Endothelial cell (in vitro differentiated cells): Measurements from ENCODE around the gene TFEB. TPM values are rescaled to one million over a fixed set of nuclear protein-coding genes. Genes with fewer than 3 reads are reported as not detected.

ENCODE experiments used
- DNase-seq: peaks from one replicate; pipeline ENCODE4 v3.0.0; 2021; ENCODE audit warnings: low spot score
- H3K27ac Mint-ChIP-seq: one replicate; pipeline ENCODE4 v1.8.0; 2021; ENCODE audit warnings: mixed read lengths, inconsistent platforms; ENCODE audit not compliant: unreplicated experiment
- H3K27me3 Mint-ChIP-seq: one replicate; pipeline ENCODE4 v1.8.0; 2021; ENCODE audit warnings: mild to moderate bottlenecking, moderate library complexity, mixed read lengths, inconsistent platforms; ENCODE audit not compliant: unreplicated experiment
- H3K36me3 Mint-ChIP-seq: one replicate; pipeline ENCODE4 v1.8.0; 2021; ENCODE audit warnings: mild to moderate bottlenecking, low read depth, mixed read lengths, inconsistent platforms; ENCODE audit not compliant: unreplicated experiment
- H3K4me1 Mint-ChIP-seq: one replicate; pipeline ENCODE4 v1.8.0; 2021; ENCODE audit warnings: mild to moderate bottlenecking, mixed read lengths, inconsistent platforms; ENCODE audit not compliant: unreplicated experiment
- H3K4me3 Mint-ChIP-seq: one replicate; pipeline ENCODE4 v1.8.0; 2021; ENCODE audit warnings: mild to moderate bottlenecking, mixed read lengths, inconsistent platforms; ENCODE audit not compliant: unreplicated experiment
- H3K9me3 Mint-ChIP-seq: one replicate; pipeline ENCODE4 v1.8.0; 2021; ENCODE audit warnings: mixed read lengths, inconsistent platforms; ENCODE audit not compliant: unreplicated experiment
- total RNA-seq: library from RNA; stranded (reverse); fragmentation: NEBNext Ultra II Directional; extraction: Animal tissue kit (Norgen Biotek cat#: 25700); gene quantifications from one replicate; pipeline ENCODE4 v1.2.1, GENCODE V29; 2021; ENCODE audit not compliant: unreplicated experiment
- TF ChIP-seq, protein P1 (sequence below): fragments of 200-600 bp; sonication (generic); IDR thresholded peaks from one replicate; pipeline ENCODE4 v1.5.0; 2021; ENCODE audit warnings: antibody characterized with exemption; ENCODE audit not compliant: unreplicated experiment

Gene TFEB
- total RNA-seq, 1 donor from 2014 or later: 10.4 TPM

DNA sequence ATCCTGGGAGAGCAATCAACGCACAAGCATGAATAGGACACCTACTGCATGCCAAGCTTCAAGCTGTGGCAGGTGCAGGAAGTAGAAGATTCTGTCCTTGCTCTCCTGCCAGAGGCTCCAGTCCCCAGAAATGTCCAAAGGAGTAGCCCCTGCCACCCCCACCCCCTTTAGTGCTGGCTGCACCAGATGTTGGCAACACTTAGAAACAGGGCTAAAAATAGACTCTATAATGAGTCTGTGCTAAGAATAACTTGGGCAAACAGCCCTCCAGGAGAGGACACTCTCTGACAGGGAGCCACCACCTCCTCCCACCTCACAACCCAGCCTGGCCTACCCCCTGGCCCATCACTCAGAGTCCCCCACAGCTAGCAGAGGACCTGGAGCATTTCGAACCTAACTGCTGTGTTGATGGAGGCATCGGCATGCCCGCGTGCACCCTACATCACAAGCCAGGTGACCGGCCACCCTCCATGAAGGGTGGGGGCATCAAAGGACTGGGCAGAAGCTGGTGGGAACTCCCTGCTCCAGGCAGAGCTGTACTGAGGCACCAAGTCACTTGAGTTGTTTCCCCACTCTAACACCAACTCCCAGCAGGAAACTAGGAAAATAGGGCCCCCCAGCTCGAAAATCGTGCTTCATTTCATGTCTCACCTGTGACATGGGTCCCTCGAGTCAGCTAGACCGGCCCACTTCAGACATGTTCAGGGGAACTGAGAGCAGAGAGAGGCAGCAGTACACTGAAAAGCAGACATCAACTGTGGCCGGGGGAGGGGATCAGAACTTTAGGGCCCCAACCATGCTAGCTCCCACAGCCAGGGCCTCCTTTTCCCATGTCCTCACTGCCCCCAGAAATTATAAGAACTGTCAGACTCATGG, 18.7 kb downstream of the TFEB start:
- no peak overlapping the region for H3K4me3 Mint-ChIP-seq
- H3K4me1 Mint-ChIP-seq: peaks cover 15% of the 10 kb centered on the region
- peaks cover 4% of the 10 kb centered on the region for H3K36me3 Mint-ChIP-seq
- H3K27me3 Mint-ChIP-seq: peaks cover 13% of the 10 kb centered on the region
- no peak overlapping the region for H3K27ac Mint-ChIP-seq
- DNase-seq: no peak
- no peaks in the 10 kb centered on the region for H3K9me3 Mint-ChIP-seq
- TF ChIP-seq, protein P1, sequence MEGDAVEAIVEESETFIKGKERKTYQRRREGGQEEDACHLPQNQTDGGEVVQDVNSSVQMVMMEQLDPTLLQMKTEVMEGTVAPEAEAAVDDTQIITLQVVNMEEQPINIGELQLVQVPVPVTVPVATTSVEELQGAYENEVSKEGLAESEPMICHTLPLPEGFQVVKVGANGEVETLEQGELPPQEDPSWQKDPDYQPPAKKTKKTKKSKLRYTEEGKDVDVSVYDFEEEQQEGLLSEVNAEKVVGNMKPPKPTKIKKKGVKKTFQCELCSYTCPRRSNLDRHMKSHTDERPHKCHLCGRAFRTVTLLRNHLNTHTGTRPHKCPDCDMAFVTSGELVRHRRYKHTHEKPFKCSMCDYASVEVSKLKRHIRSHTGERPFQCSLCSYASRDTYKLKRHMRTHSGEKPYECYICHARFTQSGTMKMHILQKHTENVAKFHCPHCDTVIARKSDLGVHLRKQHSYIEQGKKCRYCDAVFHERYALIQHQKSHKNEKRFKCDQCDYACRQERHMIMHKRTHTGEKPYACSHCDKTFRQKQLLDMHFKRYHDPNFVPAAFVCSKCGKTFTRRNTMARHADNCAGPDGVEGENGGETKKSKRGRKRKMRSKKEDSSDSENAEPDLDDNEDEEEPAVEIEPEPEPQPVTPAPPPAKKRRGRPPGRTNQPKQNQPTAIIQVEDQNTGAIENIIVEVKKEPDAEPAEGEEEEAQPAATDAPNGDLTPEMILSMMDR: no peak

DNA sequence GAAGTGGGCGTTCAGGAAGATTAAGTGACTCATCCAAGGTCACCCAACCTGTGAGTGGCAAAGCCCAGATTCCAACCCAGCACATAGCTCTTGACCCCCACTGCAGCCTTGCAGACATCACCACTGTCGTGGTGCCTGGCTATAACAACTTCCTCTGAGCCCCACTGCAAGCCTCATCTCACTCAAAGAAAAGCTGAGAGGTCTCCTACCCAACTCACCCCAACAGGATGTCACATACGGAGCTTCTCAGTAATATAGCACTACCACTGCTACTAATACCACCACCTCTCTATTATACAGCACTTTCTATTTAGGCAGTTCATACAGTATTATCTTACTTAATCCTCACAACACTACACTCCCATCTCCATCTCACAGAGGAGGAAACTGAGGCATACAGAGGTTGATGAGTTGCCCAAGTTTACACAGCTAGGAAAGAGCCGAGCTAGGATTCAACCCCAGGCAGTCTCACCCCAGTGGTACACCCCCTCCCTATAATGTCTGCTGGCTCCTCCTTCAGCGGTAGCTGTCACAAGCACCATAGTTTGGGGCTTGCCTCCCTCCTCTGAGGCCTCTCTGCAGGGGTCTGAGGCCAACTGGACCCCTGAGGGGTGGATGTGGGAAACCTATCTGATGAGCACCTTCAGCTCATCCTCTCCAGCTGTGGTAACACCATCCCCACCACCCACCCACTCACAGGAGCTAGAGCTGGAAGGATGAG, 19.5 kb downstream of the TFEB start:
- no peaks in the 10 kb centered on the region for H3K36me3 Mint-ChIP-seq
- H3K4me1 Mint-ChIP-seq: peaks cover 15% of the 10 kb centered on the region
- peaks cover 13% of the 10 kb centered on the region for H3K27me3 Mint-ChIP-seq
- H3K27ac Mint-ChIP-seq: no peak overlapping the region
- TF ChIP-seq, protein P1: no peak
- no peaks in the 10 kb centered on the region for H3K9me3 Mint-ChIP-seq
- no peak for DNase-seq
- H3K4me3 Mint-ChIP-seq: no peak overlapping the region

DNA sequence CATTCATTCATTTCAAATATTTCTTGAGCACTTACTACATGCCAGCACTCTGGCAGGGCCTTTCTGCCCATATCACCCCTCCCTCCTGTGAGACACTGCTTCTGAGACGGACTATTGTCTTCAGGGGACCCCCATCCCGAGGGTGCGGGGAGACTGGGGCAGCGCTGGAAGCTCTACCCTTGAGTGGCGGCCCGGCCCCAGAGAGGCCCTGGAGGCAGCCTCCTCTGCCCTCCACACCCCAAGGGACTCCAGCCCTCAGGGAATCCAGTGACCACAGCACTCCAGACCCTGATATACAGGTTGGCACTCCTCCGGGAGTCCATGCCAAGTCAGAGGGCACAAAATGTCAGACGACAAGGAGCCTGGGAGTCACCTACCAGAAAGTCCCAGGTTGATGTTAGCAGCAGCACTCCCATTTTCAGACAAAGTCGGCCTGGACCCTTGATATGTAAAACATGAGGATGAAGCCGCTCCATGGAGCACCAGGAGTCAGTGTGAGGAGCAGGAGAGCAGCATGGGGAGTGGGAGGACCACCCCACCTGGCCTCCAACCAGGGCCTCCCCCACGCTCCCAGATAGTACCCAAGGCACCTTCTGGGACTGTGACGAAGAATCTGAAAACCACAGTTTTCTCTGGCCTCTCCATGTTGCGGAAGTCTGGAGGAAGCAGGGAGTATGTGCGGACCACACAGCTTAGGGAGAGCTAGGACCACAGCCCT, 20.7 kb downstream of the TFEB start:
- Mint-ChIP-seq H3K27ac (no peak overlapping the region), H3K4me3 (no peak overlapping the region), H3K4me1 (peaks cover 19% of the 10 kb centered on the region), H3K36me3 (no peaks in the 10 kb centered on the region), H3K27me3 (peaks cover 16% of the 10 kb centered on the region), H3K9me3 (no peaks in the 10 kb centered on the region)
- DNase-seq: no peak
- TF ChIP-seq, protein P1: no peak

DNA sequence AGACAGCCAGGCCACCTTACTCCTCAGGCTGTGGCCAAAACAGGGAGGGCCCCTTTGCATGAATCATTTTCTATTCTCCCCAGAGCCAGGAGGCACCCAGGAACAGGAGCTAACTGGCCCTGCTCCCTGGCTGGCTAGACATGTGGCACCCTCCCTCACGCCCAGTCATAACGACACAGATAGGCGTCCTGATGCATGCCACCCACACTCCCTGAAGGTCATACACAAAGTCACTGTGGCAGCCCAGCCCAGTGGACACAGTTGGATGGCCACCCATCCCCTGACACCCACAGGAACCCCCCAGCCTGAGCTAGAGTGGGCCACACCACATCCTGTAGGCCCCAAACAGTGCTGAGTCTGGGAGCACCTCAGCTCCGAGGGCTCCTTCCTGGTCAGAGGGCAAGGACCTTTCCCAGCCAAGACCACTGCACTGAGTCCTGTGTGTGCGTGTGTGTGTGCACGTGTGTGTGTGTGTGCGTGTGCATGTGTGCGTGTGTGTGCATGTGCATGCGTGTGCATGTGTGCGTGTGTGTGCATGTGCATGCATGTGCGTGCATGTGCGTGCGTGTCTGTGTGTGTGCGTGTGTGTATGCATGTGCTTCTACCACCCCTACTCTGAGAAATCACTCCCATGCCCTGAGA, 21.6 kb downstream of the TFEB start:
- TF ChIP-seq, protein P1: no peak
- no peak for DNase-seq
- H3K36me3 Mint-ChIP-seq: no peaks in the 10 kb centered on the region
- H3K9me3 Mint-ChIP-seq: no peaks in the 10 kb centered on the region
- peak overlapping the region; percentile 36 for H3K27ac Mint-ChIP-seq
- H3K4me3 Mint-ChIP-seq: peak overlapping the region; percentile 69
- H3K27me3 Mint-ChIP-seq: peaks cover 18% of the 10 kb centered on the region
- peaks cover 21% of the 10 kb centered on the region for H3K4me1 Mint-ChIP-seq
